ENCODE measurements around the gene SHISA6.

The SHISA6 gene

GRCh38 chr17:11553135-11553534, 312.1 kb downstream of the SHISA6 start:
- Histone ChIP-seq H2AFZ (ENCODE audit: low read depth, low read length) (no peak overlapping the region), H3K4ac (ENCODE audit: low read depth in 1 of 2, low read length in 2 of 2) (no peak overlapping the region), H3K27me3 (ENCODE audit: control insufficient read depth in 1 of 2, insufficient read depth in 1 of 2, low read length in 2 of 2) (no peaks in the 10 kb centered on the region), H2BK120ac (ENCODE audit: low read depth, low read length) (no peak overlapping the region), H2AK5ac (ENCODE audit: low read length, severe bottlenecking) (no peak overlapping the region), H3K27ac (ENCODE audit: low read length, poor library complexity, severe bottlenecking) (no peak overlapping the region), H2BK5ac (ENCODE audit: low read depth, low read length, poor library complexity, severe bottlenecking) (no peak overlapping the region), H2BK12ac (ENCODE audit: low read length in 2 of 2) (no peak overlapping the region), H3K4me1 (ENCODE audit: control insufficient read depth, insufficient read depth, low read depth, low read length) (no peaks in the 10 kb centered on the region), H3K14ac (ENCODE audit: low read length in 2 of 2) (no peak overlapping the region), H3K4me3 (ENCODE audit: insufficient read depth in 1 of 2, low read depth in 1 of 2, low read length in 2 of 2) (no peak overlapping the region), H3K4me2 (ENCODE audit: low read length, poor library complexity, severe bottlenecking) (no peak overlapping the region), H3K9me3 (ENCODE audit: control insufficient read depth, low read length) (peaks cover 4% of the 10 kb centered on the region), H4K91ac (ENCODE audit: low read length) (no peak overlapping the region), H3K23ac (ENCODE audit: low read length in 2 of 2) (no peak overlapping the region), H2BK15ac (ENCODE audit: low read depth, poor library complexity, severe bottlenecking) (no peak overlapping the region), H3K79me1 (replicated peaks; ENCODE audit: low read length, poor library complexity, severe bottlenecking) (no peaks in the 10 kb centered on the region), H3K18ac (ENCODE audit: low read depth in 1 of 2, low read length in 2 of 2) (no peak overlapping the region), H4K8ac (ENCODE audit: low read length) (no peak overlapping the region), H3K9ac (ENCODE audit: low read length) (no peak overlapping the region), H3K36me3 (ENCODE audit: control insufficient read depth in 1 of 2, insufficient read depth in 2 of 2, low read depth in 1 of 2, low read length in 2 of 2) (no peaks in the 10 kb centered on the region)
- no CpG with 5 or more reads among the region's 1 CpG for WGBS
- no peak for DNase-seq

DNA sequence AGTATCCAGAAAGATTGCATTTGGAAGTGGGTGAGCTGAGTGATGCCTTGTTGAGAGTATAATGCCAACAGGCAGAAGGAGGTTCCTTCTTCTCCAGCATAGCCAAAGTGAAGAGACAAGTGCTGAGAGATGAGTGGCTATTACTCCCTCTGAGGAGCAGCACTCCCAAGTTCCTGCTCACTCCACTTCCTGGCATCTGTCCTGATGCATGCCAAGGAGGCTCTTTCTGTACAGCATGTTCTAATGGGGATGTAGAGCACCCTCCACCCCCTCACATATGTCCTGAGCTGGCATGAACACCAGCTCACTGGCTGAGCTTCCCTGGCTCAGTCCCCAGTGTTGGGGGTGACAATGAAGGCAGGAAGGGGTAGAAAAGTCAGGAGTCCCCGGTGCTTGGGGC, 313.0 kb downstream of the SHISA6 start:
- H3K9ac ChIP-seq (ENCODE audit: low read length): no peak overlapping the region
- H3K4me2 ChIP-seq (ENCODE audit: low read length, poor library complexity, severe bottlenecking): no peak overlapping the region
- no peak overlapping the region for H3K27ac ChIP-seq (ENCODE audit: low read length, poor library complexity, severe bottlenecking)
- no peak overlapping the region for H4K8ac ChIP-seq (ENCODE audit: low read length)
- no peaks in the 10 kb centered on the region for H3K36me3 ChIP-seq (ENCODE audit: control insufficient read depth in 1 of 2, insufficient read depth in 2 of 2, low read depth in 1 of 2, low read length in 2 of 2)
- H3K27me3 ChIP-seq (ENCODE audit: control insufficient read depth in 1 of 2, insufficient read depth in 1 of 2, low read length in 2 of 2): no peaks in the 10 kb centered on the region
- no peak overlapping the region for H3K23ac ChIP-seq (ENCODE audit: low read length in 2 of 2)
- DNase-seq: no peak
- peaks cover 4% of the 10 kb centered on the region for H3K9me3 ChIP-seq (ENCODE audit: control insufficient read depth, low read length)
- no peak overlapping the region for H3K14ac ChIP-seq (ENCODE audit: low read length in 2 of 2)
- no peak overlapping the region for H2BK15ac ChIP-seq (ENCODE audit: low read depth, poor library complexity, severe bottlenecking)
- H3K4me3 ChIP-seq (ENCODE audit: insufficient read depth in 1 of 2, low read depth in 1 of 2, low read length in 2 of 2): no peak overlapping the region
- H2AK5ac ChIP-seq (ENCODE audit: low read length, severe bottlenecking): no peak overlapping the region
- no peak overlapping the region for H3K4ac ChIP-seq (ENCODE audit: low read depth in 1 of 2, low read length in 2 of 2)
- no peak overlapping the region for H3K18ac ChIP-seq (ENCODE audit: low read depth in 1 of 2, low read length in 2 of 2)
- H3K4me1 ChIP-seq (ENCODE audit: control insufficient read depth, insufficient read depth, low read depth, low read length): no peaks in the 10 kb centered on the region
- no peak overlapping the region for H2BK120ac ChIP-seq (ENCODE audit: low read depth, low read length)
- H2BK5ac ChIP-seq (ENCODE audit: low read depth, low read length, poor library complexity, severe bottlenecking): no peak overlapping the region
- H2AFZ ChIP-seq (ENCODE audit: low read depth, low read length): no peak overlapping the region
- no peaks in the 10 kb centered on the region for H3K79me1 ChIP-seq (replicated peaks; ENCODE audit: low read length, poor library complexity, severe bottlenecking)
- H4K91ac ChIP-seq (ENCODE audit: low read length): no peak overlapping the region
- H2BK12ac ChIP-seq (ENCODE audit: low read length in 2 of 2): no peak overlapping the region
- 26% methylated on average over 1 of the region's 1 CpG for WGBS

DNA sequence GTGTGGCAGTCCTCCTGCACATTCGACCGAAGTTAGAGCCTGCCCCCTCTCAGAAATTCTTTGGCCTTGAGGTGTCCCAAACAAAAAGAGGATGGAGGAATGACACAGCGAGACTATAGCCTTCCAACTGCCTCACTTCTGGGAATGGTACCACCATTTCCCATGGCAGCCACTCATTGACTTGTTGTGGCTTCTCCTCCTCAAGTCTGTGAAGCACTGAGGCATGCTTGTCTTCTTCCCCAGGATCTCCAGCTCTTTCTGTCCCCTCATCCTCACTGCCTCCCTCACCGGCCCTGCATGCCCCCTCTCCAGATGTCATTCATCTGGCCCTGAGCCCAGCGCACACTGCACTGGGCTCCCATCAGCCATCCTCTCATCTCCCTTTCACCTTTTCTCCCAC, 313.5 kb downstream of the SHISA6 start:
- no peaks in the 10 kb centered on the region for H3K79me1 ChIP-seq (replicated peaks; ENCODE audit: low read length, poor library complexity, severe bottlenecking)
- H3K27me3 ChIP-seq (ENCODE audit: control insufficient read depth in 1 of 2, insufficient read depth in 1 of 2, low read length in 2 of 2): no peaks in the 10 kb centered on the region
- H4K91ac ChIP-seq (ENCODE audit: low read length): no peak overlapping the region
- no peak overlapping the region for H3K4ac ChIP-seq (ENCODE audit: low read depth in 1 of 2, low read length in 2 of 2)
- H3K23ac ChIP-seq (ENCODE audit: low read length in 2 of 2): no peak overlapping the region
- no peak overlapping the region for H2BK12ac ChIP-seq (ENCODE audit: low read length in 2 of 2)
- H2BK120ac ChIP-seq (ENCODE audit: low read depth, low read length): no peak overlapping the region
- H3K4me3 ChIP-seq (ENCODE audit: insufficient read depth in 1 of 2, low read depth in 1 of 2, low read length in 2 of 2): no peak overlapping the region
- H3K9ac ChIP-seq (ENCODE audit: low read length): no peak overlapping the region
- no peak overlapping the region for H3K18ac ChIP-seq (ENCODE audit: low read depth in 1 of 2, low read length in 2 of 2)
- H3K9me3 ChIP-seq (ENCODE audit: control insufficient read depth, low read length): peaks cover 4% of the 10 kb centered on the region
- no peak overlapping the region for H2AK5ac ChIP-seq (ENCODE audit: low read length, severe bottlenecking)
- 80% methylated on average over 5 of the region's 5 CpGs for WGBS
- no peak overlapping the region for H4K8ac ChIP-seq (ENCODE audit: low read length)
- H3K27ac ChIP-seq (ENCODE audit: low read length, poor library complexity, severe bottlenecking): no peak overlapping the region
- no peak overlapping the region for H2BK5ac ChIP-seq (ENCODE audit: low read depth, low read length, poor library complexity, severe bottlenecking)
- no peak overlapping the region for H2AFZ ChIP-seq (ENCODE audit: low read depth, low read length)
- H3K36me3 ChIP-seq (ENCODE audit: control insufficient read depth in 1 of 2, insufficient read depth in 2 of 2, low read depth in 1 of 2, low read length in 2 of 2): no peaks in the 10 kb centered on the region
- H3K4me1 ChIP-seq (ENCODE audit: control insufficient read depth, insufficient read depth, low read depth, low read length): no peaks in the 10 kb centered on the region
- no peak overlapping the region for H2BK15ac ChIP-seq (ENCODE audit: low read depth, poor library complexity, severe bottlenecking)
- no peak overlapping the region for H3K14ac ChIP-seq (ENCODE audit: low read length in 2 of 2)
- no peak overlapping the region for H3K4me2 ChIP-seq (ENCODE audit: low read length, poor library complexity, severe bottlenecking)
- DNase-seq: no peak

- Histone ChIP-seq H3K27me3 (ENCODE audit: control insufficient read depth in 1 of 2, insufficient read depth in 1 of 2, low read length in 2 of 2) (no peaks in the 10 kb centered on the region), H3K14ac (ENCODE audit: low read length in 2 of 2) (no peak overlapping the region), H3K9ac (ENCODE audit: low read length) (no peak overlapping the region), H2AK5ac (ENCODE audit: low read length, severe bottlenecking) (no peak overlapping the region), H2BK15ac (ENCODE audit: low read depth, poor library complexity, severe bottlenecking) (no peak overlapping the region), H3K79me1 (replicated peaks; ENCODE audit: low read length, poor library complexity, severe bottlenecking) (no peaks in the 10 kb centered on the region), H3K9me3 (ENCODE audit: control insufficient read depth, low read length) (peaks cover 4% of the 10 kb centered on the region), H4K8ac (ENCODE audit: low read length) (no peak overlapping the region), H2BK5ac (ENCODE audit: low read depth, low read length, poor library complexity, severe bottlenecking) (no peak overlapping the region), H3K18ac (ENCODE audit: low read depth in 1 of 2, low read length in 2 of 2) (no peak overlapping the region), H3K23ac (ENCODE audit: low read length in 2 of 2) (no peak overlapping the region), H3K4me1 (ENCODE audit: control insufficient read depth, insufficient read depth, low read depth, low read length) (no peaks in the 10 kb centered on the region), H2AFZ (ENCODE audit: low read depth, low read length) (no peak overlapping the region), H3K4me2 (ENCODE audit: low read length, poor library complexity, severe bottlenecking) (no peak overlapping the region), H3K4me3 (ENCODE audit: insufficient read depth in 1 of 2, low read depth in 1 of 2, low read length in 2 of 2) (no peak overlapping the region), H3K36me3 (ENCODE audit: control insufficient read depth in 1 of 2, insufficient read depth in 2 of 2, low read depth in 1 of 2, low read length in 2 of 2) (no peaks in the 10 kb centered on the region), H2BK120ac (ENCODE audit: low read depth, low read length) (no peak overlapping the region), H4K91ac (ENCODE audit: low read length) (no peak overlapping the region), H3K27ac (ENCODE audit: low read length, poor library complexity, severe bottlenecking) (no peak overlapping the region), H2BK12ac (ENCODE audit: low read length in 2 of 2) (no peak overlapping the region), H3K4ac (ENCODE audit: low read depth in 1 of 2, low read length in 2 of 2) (no peak overlapping the region)
- 70% methylated on average over 6 of the region's 6 CpGs for WGBS
- DNase-seq: no peak
These were observed 314.5 kb downstream of the SHISA6 start for GRCh38 chr17:11555530-11555929.
